Small intestine (tissue), 16 donors: ENCODE data around the gene ZNF527. TPM values are rescaled to one million over a fixed set of nuclear protein-coding genes. Genes with fewer than 3 reads are reported as not detected.
A peak's percentile ranks its signal among the peaks of the same experiment; 100 is the strongest.

ENCODE experiments used
- DNase-seq, 2 donors: peaks; one replicate each; pipeline versions ENCODE4 v3.0.0 to v3.0.0-alpha.2; 2013
- FAIRE-seq: peaks from 2 replicates; lab custom pipeline; 2012; peaks lifted over from hg19 to GRCh38; lab: Jason Lieb, UNC
- H3K27ac ChIP-seq, 3 donors: one replicate each; pipeline ENCODE4 v1.5.1; 2013; ENCODE audit warnings: low read length in 2 of 3, mild to moderate bottlenecking in 2 of 3, control low read depth in 1 of 3, inconsistent platforms in 1 of 3, low read depth in 1 of 3, moderate library complexity in 1 of 3
- H3K27me3 ChIP-seq, 3 donors: one replicate each; pipeline ENCODE4 v1.6.1; 2013; ENCODE audit warnings: low read length in 3 of 3, inconsistent platforms in 1 of 3; ENCODE audit not compliant: control insufficient read depth in 3 of 3, insufficient read depth in 3 of 3
- H3K36me3 ChIP-seq, 3 donors: one replicate each; pipeline ENCODE4 v1.6.1; 2013; ENCODE audit warnings: low read length in 3 of 3, inconsistent platforms in 1 of 3, low read depth in 1 of 3, mild to moderate bottlenecking in 1 of 3, moderate library complexity in 1 of 3; ENCODE audit not compliant: control insufficient read depth in 3 of 3, insufficient read depth in 2 of 3
- H3K4me1 ChIP-seq, 3 donors: one replicate each; pipeline ENCODE4 v1.6.1; 2013; ENCODE audit warnings: low read length in 2 of 3, inconsistent platforms in 1 of 3, low read depth in 1 of 3, mild to moderate bottlenecking in 1 of 3, moderate library complexity in 1 of 3; ENCODE audit not compliant: control insufficient read depth in 3 of 3, insufficient read depth in 2 of 3
- H3K4me3 ChIP-seq, 3 donors: one replicate each; pipeline ENCODE4 v1.5.1; 2013; ENCODE audit warnings: low read length in 3 of 3, control low read depth in 1 of 3, inconsistent platforms in 1 of 3, low read depth in 1 of 3, mild to moderate bottlenecking in 1 of 3, moderate library complexity in 1 of 3
- H3K9me3 ChIP-seq, 2 donors: one replicate each; pipeline ENCODE4 v1.6.1; 2013; ENCODE audit warnings: low read depth in 1 of 2, low read length in 1 of 2; ENCODE audit not compliant: control insufficient read depth in 2 of 2, insufficient read depth in 1 of 2
- WGBS, 3 donors: extraction: QIAGEN DNeasy Blood & Tissue Kit; methylation state at CpG; one replicate each; pipeline ENCODE4 v1.1.7; 2013; 5-methylcytosine and 5-hydroxymethylcytosine counted together
- long read RNA-seq, 10 donors: transcript quantifications; one replicate each; lab custom pipeline, GENCODE V29; 2026
- polyA plus RNA-seq, 4 donors: library from polyadenylated mRNA; stranded (reverse) in 3 of 4; unstranded in 1 of 4; fragments of 200-250 nt in 3 of 4; fragments of 120-200 nt in 1 of 4; gene quantifications; one replicate each; pipeline versions ENCODE4 v1.2.1 to v1.2.3, GENCODE V29; 2013
- donor health status: healthy with polysubstance abuse.
- donor health status: control.
- donor health status: control.
- donor health status: Bipolar disorder and iron deficiency.
- donor health status: healthy.

ZNF527 gene
- polyA plus RNA-seq = 1 to 10 TPM; 1.6 to 6.2 (median 2.9) TPM
- long read RNA-seq, donor 1, partial matches to known transcripts = 0 of 1 reads
- long read RNA-seq, donor 1, other reads (novel, unspliced or antisense) = 0 of 1 reads
- long read RNA-seq, donor 2 = 0 reads
- long read RNA-seq, donor 3, partial matches to known transcripts = 0 of 3 reads
- long read RNA-seq, donor 3, other reads (novel, unspliced or antisense) = 0 of 3 reads
- long read RNA-seq, donor 4 = 0 reads
- long read RNA-seq, donor 5 = 0 reads
- long read RNA-seq, donor 6 = 0 reads
- long read RNA-seq, donor 7, partial matches to known transcripts = 0 of 2 reads
- long read RNA-seq, donor 7, other reads (novel, unspliced or antisense) = 0 of 2 reads
- long read RNA-seq, donor 8 = 0 reads
- long read RNA-seq, donor 9 = 0 reads
- long read RNA-seq, donor 10, partial matches to known transcripts = 0 of 2 reads
- long read RNA-seq, donor 10, other reads (novel, unspliced or antisense) = 0 of 2 reads

DNA sequence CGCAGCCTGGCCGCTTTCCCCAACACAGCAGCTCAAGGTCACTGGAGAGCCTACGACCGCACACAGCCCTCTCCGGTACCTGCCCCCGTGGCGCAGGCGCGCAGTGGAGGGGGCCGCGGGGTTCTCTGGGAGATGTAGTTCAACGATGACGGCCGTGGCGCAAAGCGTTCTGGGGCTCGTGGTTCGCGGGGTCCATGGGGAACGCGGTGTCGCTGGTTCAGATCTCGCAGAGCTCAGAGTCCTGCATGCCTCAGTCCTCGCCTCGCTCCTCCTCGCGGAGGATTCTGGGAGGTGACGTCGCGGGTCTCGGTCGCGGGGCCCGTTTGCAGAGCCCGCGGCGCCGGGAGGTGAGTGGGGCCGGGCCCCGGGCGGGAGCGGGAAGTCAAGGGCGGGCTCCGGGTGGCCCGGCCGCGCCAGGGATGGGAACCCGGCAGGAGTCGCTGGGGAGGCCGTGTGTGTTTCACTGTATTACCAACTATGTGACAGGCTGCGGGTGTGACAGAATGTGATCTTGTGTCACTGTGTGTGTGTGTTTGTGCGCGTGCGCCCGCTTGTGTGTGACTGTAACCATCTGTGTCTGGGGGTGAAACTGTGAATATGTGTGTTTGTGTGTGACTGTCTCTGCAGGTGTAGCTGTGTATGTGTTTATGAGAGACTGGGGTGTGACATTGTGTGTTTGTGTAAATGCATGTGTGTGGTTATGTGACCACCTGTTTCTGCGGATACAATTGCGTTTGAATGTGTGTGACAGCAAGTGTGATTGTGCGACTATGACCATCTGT, at the start of gene ZNF527:
TSS of gene ZNF527 (plus strand) at position 220 of the 782 bp plus-strand sequence. CDS start 3,100 bp downstream, outside the sequence.
- Histone ChIP-seq H3K27ac (peak within 1 kb of the TSS; percentile 86 to 96 (median 91)), H3K4me3 (peak within 1 kb of the TSS; percentile 40 to 76 (median 72)), H3K4me1 (peaks cover 0 to 2% (median 0%) of the 10 kb centered on the region in 3 donors), H3K9me3 (peaks cover 3 to 38% of the 10 kb centered on the region in 2 donors), H3K36me3 (peaks cover 8 to 12% (median 8%) of the 10 kb centered on the region in 3 donors), H3K27me3 (no peaks in the 10 kb centered on the region)
- FAIRE-seq = no peak
- WGBS, 3 donors = 1% methylated on average over 56 to 58 of the region's 58 CpGs
- DNase-seq = peak; percentile 99

GRCh38 chr19:37329686-37330085, 41.2 kb upstream of the ZNF527 start:
- Histone ChIP-seq H3K36me3 (peaks cover 2 to 23% (median 10%) of the 10 kb centered on the region in 3 donors), H3K9me3 (no peaks in the 10 kb centered on the region), H3K27ac (no peak overlapping the region), H3K27me3 (no peaks in the 10 kb centered on the region), H3K4me3 (no peak overlapping the region), H3K4me1 (peaks cover 0 to 4% (median 0%) of the 10 kb centered on the region in 3 donors)
- FAIRE-seq (no peak), DNase-seq (peak in 1 of 2 donors; percentile 21)
- 86 to 92% (median 89%) methylated on average over 1 of the region's 1 CpG for WGBS, 3 donors

GRCh38 chr19:37332839-37333238, 38.1 kb upstream of the ZNF527 start:
- H3K4me3 ChIP-seq = no peak overlapping the region
- H3K27ac ChIP-seq = no peak overlapping the region
- peaks cover 0 to 9% (median 0%) of the 10 kb centered on the region in 3 donors for H3K4me1 ChIP-seq
- no peaks in the 10 kb centered on the region for H3K27me3 ChIP-seq
- H3K36me3 ChIP-seq = peaks cover 2 to 6% (median 3%) of the 10 kb centered on the region in 3 donors
- DNase-seq (no peak), FAIRE-seq (no peak)
- H3K9me3 ChIP-seq = peaks cover 0 to 9% of the 10 kb centered on the region in 2 donors

GRCh38 chr19:37333457-37333856, 37.4 kb upstream of the ZNF527 start:
- Histone ChIP-seq H3K27me3 (no peaks in the 10 kb centered on the region), H3K36me3 (peaks cover 0 to 3% (median 3%) of the 10 kb centered on the region in 3 donors), H3K9me3 (peaks cover 0 to 9% of the 10 kb centered on the region in 2 donors), H3K27ac (no peak overlapping the region), H3K4me3 (no peak overlapping the region), H3K4me1 (peaks cover 0 to 9% (median 0%) of the 10 kb centered on the region in 3 donors)
- FAIRE-seq = no peak
- 25 to 48% (median 45%) methylated on average over 1 of the region's 1 CpG for WGBS, 3 donors
- peak in 1 of 2 donors; percentile 9 for DNase-seq

- Histone ChIP-seq H3K4me1 (peaks cover 0 to 9% (median 0%) of the 10 kb centered on the region in 3 donors), H3K4me3 (peak overlapping the region; percentile 59 to 97 (median 61)), H3K9me3 (peaks cover 0 to 9% of the 10 kb centered on the region in 2 donors), H3K36me3 (no peaks in the 10 kb centered on the region), H3K27me3 (no peaks in the 10 kb centered on the region), H3K27ac (peak overlapping the region; percentile 62 to 94 (median 85))
- DNase-seq = peak; percentile 90 to 97
- no peak for FAIRE-seq
- WGBS, 3 donors = 7 to 24% (median 24%) methylated on average over 50 of the region's 50 CpGs
These were observed 36.5 kb upstream of the ZNF527 start for GRCh38 chr19:37334179-37335071.

DNA sequence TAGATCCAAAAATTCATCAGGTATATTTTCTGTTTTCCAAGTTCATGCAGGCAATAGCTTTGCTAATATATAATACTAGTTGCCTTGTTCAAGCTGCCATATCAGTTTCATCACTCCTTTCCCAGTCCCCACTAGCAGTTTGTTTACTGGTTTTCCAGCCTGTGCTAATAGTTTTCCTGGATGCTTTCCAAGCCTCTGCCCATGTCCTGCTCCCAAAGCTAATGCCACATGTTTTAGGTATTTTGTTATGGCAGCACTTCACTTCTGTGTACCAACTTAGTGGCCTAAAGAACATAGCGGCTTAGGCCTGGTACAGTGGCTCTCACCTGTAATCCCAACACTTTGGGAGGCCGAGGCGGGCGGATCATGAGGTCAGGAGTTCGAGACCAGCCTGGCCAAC, 28.1 kb upstream of the ZNF527 start:
- Histone ChIP-seq H3K9me3 (peaks cover 1 to 11% of the 10 kb centered on the region in 2 donors), H3K27me3 (no peaks in the 10 kb centered on the region), H3K27ac (no peak overlapping the region), H3K36me3 (peaks cover 2 to 18% (median 11%) of the 10 kb centered on the region in 3 donors), H3K4me1 (no peaks in the 10 kb centered on the region), H3K4me3 (no peak overlapping the region)
- no peak for DNase-seq
- no peak for FAIRE-seq
- WGBS, 3 donors = 91 to 98% (median 97%) methylated on average over 5 of the region's 5 CpGs

- FAIRE-seq (no peak), DNase-seq (no peak)
- H3K27me3 ChIP-seq = no peaks in the 10 kb centered on the region
- 82 to 94% (median 86%) methylated on average over 6 of the region's 6 CpGs for WGBS, 3 donors
- H3K36me3 ChIP-seq = peaks cover 4 to 25% (median 11%) of the 10 kb centered on the region in 3 donors
- H3K4me1 ChIP-seq = no peaks in the 10 kb centered on the region
- H3K9me3 ChIP-seq = peaks cover 0 to 10% of the 10 kb centered on the region in 2 donors
- no peak overlapping the region for H3K27ac ChIP-seq
- H3K4me3 ChIP-seq = no peak overlapping the region
These were observed 24.8 kb upstream of the ZNF527 start for GRCh38 chr19:37346091-37346490.
